ENCODE measurements around the gene MAPK4. TPM values are rescaled to one million over a fixed set of nuclear protein-coding genes. Genes with fewer than 3 reads are reported as not detected.

The MAPK4 gene
- total RNA-seq, 2 donors from 2014 or later, result not detected

DNA sequence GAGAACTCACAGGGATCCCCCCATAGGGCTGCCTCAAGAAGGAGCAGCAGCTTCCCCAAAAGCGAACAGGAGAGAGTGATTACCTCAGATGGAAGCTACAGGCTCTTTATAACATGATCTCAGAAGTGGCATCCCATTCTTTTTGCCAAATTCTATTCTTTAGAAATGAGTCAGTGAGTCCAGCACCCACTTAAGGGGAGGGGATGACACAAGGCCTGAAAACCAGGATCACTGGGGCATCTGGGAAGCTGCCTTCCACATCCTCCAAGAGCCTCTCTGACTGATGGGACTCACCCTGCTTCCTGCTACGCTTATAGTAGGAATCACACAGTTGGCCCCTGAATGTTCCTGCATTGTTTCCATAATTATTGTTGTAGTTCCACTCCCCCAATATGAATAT is 96.5 kb downstream of the MAPK4 start:
- peaks cover 3 to 32% of the 10 kb centered on the region in 2 donors for H3K27me3 Mint-ChIP-seq
- no peaks in the 10 kb centered on the region for H3K36me3 Mint-ChIP-seq
- H3K4me3 Mint-ChIP-seq, result no peak overlapping the region
- no peaks in the 10 kb centered on the region for H3K4me1 Mint-ChIP-seq (ENCODE audit: low read depth in 2 of 2)
- no peak overlapping the region for H3K27ac Mint-ChIP-seq
- no peaks in the 10 kb centered on the region for H3K9me3 Mint-ChIP-seq
- ATAC-seq (no peak), DNase-seq (ENCODE audit: low spot score) (no peak)

DNA sequence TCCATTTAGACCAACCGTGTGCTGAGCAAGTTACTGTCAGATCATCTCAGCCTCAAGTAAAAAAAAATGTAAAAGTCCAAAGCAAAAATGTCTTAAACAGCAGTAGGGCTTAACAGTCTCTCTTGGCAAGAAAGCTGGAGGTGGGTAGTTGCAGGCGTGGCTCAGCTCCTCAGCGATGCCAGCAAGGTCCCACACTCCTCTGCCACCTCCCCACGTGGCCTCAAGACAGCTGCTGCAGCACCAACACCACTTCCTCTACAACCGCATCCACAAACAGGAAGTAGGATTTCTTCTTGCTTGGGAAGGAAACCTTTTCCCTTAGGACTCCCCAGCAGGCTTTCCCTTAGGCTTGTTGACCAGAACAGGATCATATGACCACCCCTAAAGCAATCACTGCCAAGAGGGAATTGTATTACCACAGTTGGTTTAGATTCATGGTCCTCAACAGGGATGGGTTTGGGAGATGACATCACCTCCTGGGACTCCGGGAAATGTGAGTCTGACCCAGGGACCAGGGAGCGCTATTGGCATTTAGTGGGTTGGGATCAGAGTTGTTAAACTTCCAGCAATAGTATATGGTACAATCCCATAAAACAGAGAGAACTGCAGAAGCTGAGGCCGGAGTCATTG is 97.1 kb downstream of the MAPK4 start:
- Mint-ChIP-seq H3K9me3 (no peaks in the 10 kb centered on the region), H3K36me3 (no peaks in the 10 kb centered on the region), H3K27me3 (peaks cover 3 to 32% of the 10 kb centered on the region in 2 donors), H3K4me1 (ENCODE audit: low read depth in 2 of 2) (no peaks in the 10 kb centered on the region), H3K27ac (no peak overlapping the region), H3K4me3 (no peak overlapping the region)
- ATAC-seq (no peak), DNase-seq (ENCODE audit: low spot score) (no peak)

DNA sequence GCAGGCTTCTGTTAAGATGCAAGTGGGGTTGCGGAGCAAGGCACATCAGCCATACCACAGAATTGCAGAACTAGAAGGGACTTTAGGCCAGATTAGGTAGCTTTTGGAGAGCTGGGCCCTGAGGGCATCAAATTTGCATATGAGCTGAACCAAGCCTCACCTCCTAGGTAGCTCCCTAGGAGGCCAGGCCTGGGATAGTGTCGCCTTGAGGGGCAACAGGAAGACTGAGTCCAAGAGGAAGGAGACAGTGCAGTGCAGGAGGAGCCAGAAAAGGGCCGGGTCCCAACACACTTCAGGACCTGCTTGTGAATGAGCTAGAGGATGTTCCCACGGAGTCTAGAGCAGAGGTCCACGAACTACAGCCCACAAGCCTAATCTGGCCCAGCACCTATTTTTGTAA is 98.7 kb downstream of the MAPK4 start:
- DNase-seq (ENCODE audit: low spot score) (no peak), ATAC-seq (no peak)
- H3K4me1 Mint-ChIP-seq (ENCODE audit: low read depth in 2 of 2), result no peaks in the 10 kb centered on the region
- H3K9me3 Mint-ChIP-seq, result no peaks in the 10 kb centered on the region
- no peak overlapping the region for H3K4me3 Mint-ChIP-seq
- no peak overlapping the region for H3K27ac Mint-ChIP-seq
- no peaks in the 10 kb centered on the region for H3K36me3 Mint-ChIP-seq
- H3K27me3 Mint-ChIP-seq, result peaks cover 3 to 23% of the 10 kb centered on the region in 2 donors

DNA sequence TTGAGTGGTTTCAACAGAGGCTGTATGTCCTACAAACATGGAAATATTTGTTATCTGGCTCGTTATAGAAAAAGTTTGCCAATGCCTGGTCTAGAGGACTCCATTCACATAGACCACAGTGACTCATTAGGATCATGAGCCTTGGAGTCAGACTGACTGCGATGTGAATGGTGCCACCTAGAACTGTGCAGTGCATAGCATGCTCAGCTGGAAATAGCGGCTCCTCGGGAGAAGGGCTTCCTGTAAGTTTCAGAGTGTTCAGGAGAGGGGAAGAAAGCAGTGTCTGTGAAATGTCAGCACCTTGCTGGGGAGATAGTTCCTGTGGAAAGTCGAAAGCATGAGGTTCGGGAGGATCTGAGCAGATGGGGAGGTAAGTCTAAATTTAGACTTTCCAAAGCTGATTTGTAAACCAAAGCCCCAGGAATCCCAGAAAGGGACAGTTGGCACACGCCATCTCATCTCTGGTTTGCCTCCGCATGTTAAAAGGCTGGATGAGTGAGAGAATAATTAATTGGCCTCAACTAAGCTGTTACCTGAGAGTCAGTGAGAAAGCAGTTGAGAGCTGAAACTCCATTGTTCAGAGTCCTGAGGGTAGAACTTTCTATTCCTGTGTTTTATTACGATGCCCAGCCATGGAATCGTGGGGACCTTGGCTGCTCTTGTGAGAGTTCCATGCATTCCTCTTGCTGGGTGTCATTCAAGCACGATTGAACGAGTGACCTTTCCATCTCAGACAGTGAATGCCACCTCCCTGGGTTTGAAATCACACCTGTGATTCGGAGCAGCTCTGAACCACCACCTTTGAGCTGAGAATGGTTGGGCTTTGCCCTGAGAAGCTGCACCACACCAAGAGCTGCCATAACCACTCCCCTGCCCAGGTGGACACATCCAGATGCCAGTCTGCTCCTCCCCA is 99.5 kb downstream of the MAPK4 start:
- DNase-seq (ENCODE audit: low spot score) (no peak), ATAC-seq (no peak)
- Mint-ChIP-seq H3K4me3 (no peak overlapping the region), H3K9me3 (no peaks in the 10 kb centered on the region), H3K27ac (no peak overlapping the region), H3K27me3 (peaks cover 3 to 23% of the 10 kb centered on the region in 2 donors), H3K36me3 (no peaks in the 10 kb centered on the region), H3K4me1 (ENCODE audit: low read depth in 2 of 2) (no peaks in the 10 kb centered on the region)

DNA sequence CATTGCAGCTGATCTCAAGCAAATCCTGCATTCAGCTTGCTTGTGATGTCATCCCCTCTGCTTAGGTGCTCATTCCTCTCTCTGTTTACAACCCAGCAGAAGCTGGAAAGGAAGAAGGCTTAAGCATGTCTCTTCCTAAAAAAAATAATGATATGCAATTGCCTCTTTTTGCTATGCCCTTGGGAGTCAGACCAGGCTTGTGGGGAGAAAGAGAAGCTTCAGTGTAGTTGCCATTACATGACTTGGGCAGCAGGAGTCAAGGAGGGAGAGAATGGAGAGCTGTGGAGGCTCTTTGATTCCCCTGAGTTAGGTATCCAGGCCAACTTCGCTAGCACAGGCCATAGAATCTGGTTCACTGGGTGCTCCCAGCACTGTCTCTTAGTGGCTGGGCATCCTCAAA is 101.1 kb downstream of the MAPK4 start:
- no peaks in the 10 kb centered on the region for H3K36me3 Mint-ChIP-seq
- ATAC-seq (no peak), DNase-seq (ENCODE audit: low spot score) (no peak)
- H3K27ac Mint-ChIP-seq, result no peak overlapping the region
- H3K9me3 Mint-ChIP-seq, result no peaks in the 10 kb centered on the region
- H3K27me3 Mint-ChIP-seq, result peaks cover 0 to 18% of the 10 kb centered on the region in 2 donors
- no peaks in the 10 kb centered on the region for H3K4me1 Mint-ChIP-seq (ENCODE audit: low read depth in 2 of 2)
- no peak overlapping the region for H3K4me3 Mint-ChIP-seq

DNA sequence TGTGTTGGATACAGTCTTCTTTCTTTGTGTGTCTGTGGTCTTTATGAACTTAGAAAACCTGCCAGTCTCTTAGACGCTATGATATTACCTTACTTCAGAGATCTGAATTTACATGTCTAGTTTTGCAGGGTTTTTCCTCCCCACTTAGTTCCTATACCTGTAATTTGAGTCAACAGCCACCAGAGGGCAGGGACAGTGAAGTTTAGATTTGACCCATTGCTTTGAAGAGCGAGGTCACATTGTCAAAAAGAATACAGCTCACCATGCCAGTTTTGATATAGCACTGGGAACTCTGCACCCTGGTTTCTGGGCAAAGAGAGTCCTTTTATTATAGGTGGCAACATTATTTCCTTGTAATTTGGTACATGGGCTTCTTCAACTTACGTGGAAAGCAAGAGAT is 102.3 kb downstream of the MAPK4 start:
- no peak overlapping the region for H3K27ac Mint-ChIP-seq
- ATAC-seq, result no peak
- H3K9me3 Mint-ChIP-seq, result no peaks in the 10 kb centered on the region
- H3K4me3 Mint-ChIP-seq, result no peak overlapping the region
- H3K36me3 Mint-ChIP-seq, result no peaks in the 10 kb centered on the region
- no peaks in the 10 kb centered on the region for H3K4me1 Mint-ChIP-seq (ENCODE audit: low read depth in 2 of 2)
- H3K27me3 Mint-ChIP-seq, result peaks cover 3 to 16% of the 10 kb centered on the region in 2 donors
- no peak for DNase-seq (ENCODE audit: low spot score)

DNA sequence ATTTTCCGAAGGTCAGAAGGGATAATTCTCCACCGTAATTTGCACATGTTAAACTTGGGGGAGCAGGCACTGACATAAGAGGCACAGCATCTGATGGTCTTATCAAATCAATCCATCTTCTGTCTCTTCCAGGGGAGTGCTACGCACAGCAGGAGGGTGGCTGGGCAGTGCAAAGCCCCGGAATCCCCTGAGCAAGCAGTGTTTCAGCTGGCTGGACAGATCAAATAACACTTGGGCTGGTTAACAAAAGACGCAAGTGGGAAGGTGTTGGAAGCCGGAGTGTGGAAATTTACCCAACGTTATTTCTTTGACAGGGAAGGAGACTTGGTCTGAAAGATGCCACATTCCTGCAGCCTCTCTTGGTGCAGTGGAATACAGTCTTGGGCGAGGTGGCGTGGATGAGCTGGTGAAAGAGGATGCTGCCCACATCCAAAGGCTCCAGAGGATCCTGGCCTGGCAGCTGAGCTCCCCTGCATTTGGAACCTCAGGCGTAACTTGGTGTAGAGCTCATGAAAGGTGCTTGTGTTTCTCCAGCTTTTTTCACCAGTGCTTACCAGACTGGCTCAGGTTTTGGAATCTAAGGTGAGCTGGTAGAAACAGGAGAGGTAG is 103.0 kb downstream of the MAPK4 start:
- DNase-seq (ENCODE audit: low spot score) (no peak), ATAC-seq (no peak)
- no peaks in the 10 kb centered on the region for H3K36me3 Mint-ChIP-seq
- no peaks in the 10 kb centered on the region for H3K4me1 Mint-ChIP-seq (ENCODE audit: low read depth in 2 of 2)
- no peak overlapping the region for H3K4me3 Mint-ChIP-seq
- H3K27me3 Mint-ChIP-seq, result peaks cover 3 to 16% of the 10 kb centered on the region in 2 donors
- H3K27ac Mint-ChIP-seq, result no peak overlapping the region
- H3K9me3 Mint-ChIP-seq, result no peaks in the 10 kb centered on the region

DNA sequence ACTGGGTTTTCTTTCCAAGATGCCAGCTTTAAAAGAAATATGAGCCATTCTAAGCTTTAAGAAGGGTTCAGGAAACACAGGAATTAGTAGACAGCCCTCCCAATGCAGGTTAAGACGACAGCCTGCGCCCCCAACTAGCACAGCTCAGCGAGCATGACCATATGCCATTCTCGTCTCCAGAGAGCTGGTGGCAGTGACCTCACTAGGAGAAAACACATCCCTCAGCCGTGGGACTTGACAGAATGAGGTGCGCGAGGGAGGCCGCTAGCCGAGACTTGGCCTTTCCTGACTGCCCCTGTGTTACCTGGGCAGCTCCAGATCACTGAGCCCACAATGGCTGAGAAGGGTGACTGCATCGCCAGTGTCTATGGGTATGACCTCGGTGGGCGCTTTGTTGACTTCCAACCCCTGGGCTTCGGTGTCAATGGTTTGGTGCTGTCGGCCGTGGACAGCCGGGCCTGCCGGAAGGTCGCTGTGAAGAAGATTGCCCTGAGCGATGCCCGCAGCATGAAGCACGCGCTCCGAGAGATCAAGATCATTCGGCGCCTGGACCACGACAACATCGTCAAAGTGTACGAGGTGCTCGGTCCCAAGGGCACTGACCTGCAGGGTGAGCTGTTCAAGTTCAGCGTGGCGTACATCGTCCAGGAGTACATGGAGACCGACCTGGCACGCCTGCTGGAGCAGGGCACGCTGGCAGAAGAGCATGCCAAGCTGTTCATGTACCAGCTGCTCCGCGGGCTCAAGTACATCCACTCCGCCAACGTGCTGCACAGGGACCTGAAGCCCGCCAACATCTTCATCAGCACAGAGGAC is 103.9 kb downstream of the MAPK4 start:
- H3K9me3 Mint-ChIP-seq, result no peaks in the 10 kb centered on the region
- H3K27me3 Mint-ChIP-seq, result peaks cover 3 to 15% of the 10 kb centered on the region in 2 donors
- H3K27ac Mint-ChIP-seq, result no peak overlapping the region
- H3K4me1 Mint-ChIP-seq (ENCODE audit: low read depth in 2 of 2), result no peaks in the 10 kb centered on the region
- H3K36me3 Mint-ChIP-seq, result no peaks in the 10 kb centered on the region
- DNase-seq (ENCODE audit: low spot score) (no peak), ATAC-seq (peak in 1 of 2 donors; percentile 30)
- no peak overlapping the region for H3K4me3 Mint-ChIP-seq

DNA sequence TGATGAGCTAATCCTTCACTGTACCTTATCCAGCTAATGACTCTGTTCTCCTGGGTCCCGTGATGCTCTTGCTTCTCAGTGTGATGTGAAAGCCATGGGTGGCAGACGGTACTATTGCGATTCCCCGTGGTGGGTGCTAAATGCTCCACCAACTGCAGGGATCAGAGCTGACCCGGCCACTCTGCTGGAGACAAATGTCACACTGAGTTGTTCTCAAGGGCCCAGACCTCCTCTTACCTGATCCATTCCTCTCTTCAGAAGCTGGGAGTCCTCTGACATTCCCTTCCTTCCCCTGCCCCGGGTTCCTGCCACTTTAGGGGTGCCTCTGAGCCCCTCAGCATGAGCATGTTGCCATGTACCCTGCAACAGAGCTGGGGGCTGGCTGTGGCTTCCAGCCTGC is 105.1 kb downstream of the MAPK4 start:
- no peaks in the 10 kb centered on the region for H3K9me3 Mint-ChIP-seq

DNA sequence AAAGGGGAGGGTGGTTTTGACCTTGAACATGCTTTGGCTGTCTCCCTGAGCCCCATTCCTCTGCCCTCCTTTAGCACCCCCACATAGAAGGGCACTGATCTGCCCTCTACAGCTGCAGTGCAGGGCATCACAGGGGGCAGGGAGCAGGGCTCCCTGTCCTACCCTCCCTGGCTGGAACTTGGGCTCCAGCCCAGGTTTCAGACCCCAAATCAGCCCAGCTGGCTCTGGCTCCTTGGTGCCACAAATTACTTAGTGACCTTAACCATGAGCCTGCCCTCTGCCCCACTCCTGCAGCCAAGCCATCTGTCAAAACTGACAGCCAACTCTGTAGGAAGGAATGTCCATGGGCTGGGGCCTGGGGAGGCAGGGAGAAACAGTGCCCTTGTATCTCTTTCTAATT is 105.6 kb downstream of the MAPK4 start:
- no peak for ATAC-seq
- Mint-ChIP-seq H3K9me3 (no peaks in the 10 kb centered on the region), H3K4me1 (ENCODE audit: low read depth in 2 of 2) (no peaks in the 10 kb centered on the region), H3K27me3 (peaks cover 2 to 3% of the 10 kb centered on the region in 2 donors), H3K27ac (no peak overlapping the region), H3K36me3 (no peaks in the 10 kb centered on the region), H3K4me3 (no peak overlapping the region)
- no peak for DNase-seq (ENCODE audit: low spot score)

More for the DNA sequence above, 105.1 kb downstream of the MAPK4 start:
- Mint-ChIP-seq H3K27ac (no peak overlapping the region), H3K27me3 (peaks cover 3 to 7% of the 10 kb centered on the region in 2 donors), H3K4me1 (ENCODE audit: low read depth in 2 of 2) (no peaks in the 10 kb centered on the region), H3K4me3 (no peak overlapping the region), H3K36me3 (no peaks in the 10 kb centered on the region)
- ATAC-seq (peak in 1 of 2 donors; percentile 4), DNase-seq (ENCODE audit: low spot score) (no peak)

DNA sequence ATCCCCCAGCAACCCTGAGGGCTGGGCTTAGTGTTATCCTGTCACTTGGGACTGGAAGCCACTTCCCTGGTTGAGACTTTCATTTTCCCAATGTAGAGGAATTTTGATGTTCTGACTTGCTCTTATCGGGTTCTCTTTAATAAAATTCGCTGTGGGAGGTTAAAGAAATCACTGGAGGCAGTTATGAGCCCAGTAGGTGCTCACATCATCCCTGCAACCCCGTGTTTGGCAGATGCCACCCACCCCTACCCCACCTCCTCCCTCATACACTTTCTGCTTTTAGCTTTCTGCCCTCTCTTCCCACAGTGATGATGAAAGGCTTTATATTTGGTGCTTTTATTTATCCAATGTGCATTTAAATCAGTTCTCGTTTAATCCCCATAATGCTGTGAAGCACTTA is 106.6 kb downstream of the MAPK4 start:
- H3K9me3 Mint-ChIP-seq, result no peaks in the 10 kb centered on the region

DNA sequence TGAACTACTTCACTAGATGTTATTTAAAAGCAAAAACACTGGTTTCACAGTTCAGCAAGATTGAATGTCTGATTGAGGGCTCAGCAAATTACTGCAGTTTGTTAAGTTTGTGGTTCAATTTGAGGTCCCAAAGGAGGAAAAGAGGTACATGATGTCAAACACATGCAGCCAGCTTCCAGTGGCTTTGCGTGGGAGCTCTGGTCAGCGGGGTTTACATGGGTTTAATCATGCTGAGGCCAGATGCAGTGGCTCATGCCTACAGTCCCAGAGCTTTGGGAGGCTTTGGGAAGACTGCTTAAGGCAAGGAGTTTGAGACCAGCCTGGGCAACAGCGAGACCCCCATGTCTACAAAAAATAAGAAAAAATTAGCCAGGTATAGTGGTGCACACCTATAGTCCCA is 111.5 kb downstream of the MAPK4 start:
- H3K4me3 Mint-ChIP-seq, result no peak overlapping the region
- ATAC-seq (no peak), DNase-seq (ENCODE audit: low spot score) (no peak)
- no peaks in the 10 kb centered on the region for H3K9me3 Mint-ChIP-seq
- H3K27me3 Mint-ChIP-seq, result peaks cover 3 to 7% of the 10 kb centered on the region in 2 donors
- H3K27ac Mint-ChIP-seq, result no peak overlapping the region
- no peaks in the 10 kb centered on the region for H3K4me1 Mint-ChIP-seq (ENCODE audit: low read depth in 2 of 2)
- H3K36me3 Mint-ChIP-seq, result no peaks in the 10 kb centered on the region

More for the DNA sequence above, 106.6 kb downstream of the MAPK4 start:
- DNase-seq (ENCODE audit: low spot score), result no peak
- H3K27ac Mint-ChIP-seq, result no peak overlapping the region
- H3K27me3 Mint-ChIP-seq, result peaks cover 0 to 3% of the 10 kb centered on the region in 2 donors
- ATAC-seq, result no peak
- H3K36me3 Mint-ChIP-seq, result no peaks in the 10 kb centered on the region
- no peak overlapping the region for H3K4me3 Mint-ChIP-seq
- H3K4me1 Mint-ChIP-seq (ENCODE audit: low read depth in 2 of 2), result no peaks in the 10 kb centered on the region

DNA sequence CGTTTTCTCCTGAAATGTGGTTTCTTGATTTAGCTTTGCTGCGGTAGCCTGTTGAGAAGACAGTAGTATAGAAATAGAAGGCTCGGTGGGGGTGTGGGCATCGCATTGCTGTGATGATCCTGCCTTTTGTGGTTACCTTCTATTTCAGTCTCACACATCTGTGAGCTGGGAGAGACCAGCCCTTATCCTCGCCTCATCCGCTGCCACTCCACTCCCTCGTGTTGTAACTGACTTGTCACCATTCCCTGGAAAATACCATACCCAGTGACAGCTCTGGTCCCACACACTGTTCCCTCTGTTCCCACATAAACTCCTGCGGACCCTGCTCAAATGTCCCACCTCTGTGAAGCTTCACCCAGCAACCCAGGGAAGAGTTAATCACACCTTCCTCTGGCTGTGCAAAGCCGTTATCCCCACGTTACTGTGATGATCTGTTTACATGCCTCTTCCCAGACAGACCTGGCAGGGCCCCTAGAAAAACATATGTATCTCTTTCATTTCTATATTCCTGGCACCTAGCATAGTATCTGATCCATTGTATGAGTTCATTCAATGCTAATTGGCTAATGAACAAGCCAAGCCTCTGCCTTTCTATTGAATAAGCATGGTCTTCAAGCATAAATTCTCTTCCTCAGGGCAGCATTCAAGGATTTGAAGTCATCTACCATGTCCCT is 114.6 kb downstream of the MAPK4 start:
- no peaks in the 10 kb centered on the region for H3K36me3 Mint-ChIP-seq
- ATAC-seq (no peak), DNase-seq (ENCODE audit: low spot score) (no peak)
- H3K4me3 Mint-ChIP-seq, result no peak overlapping the region
- H3K27me3 Mint-ChIP-seq, result peaks cover 2 to 7% of the 10 kb centered on the region in 2 donors
- no peak overlapping the region for H3K27ac Mint-ChIP-seq
- H3K4me1 Mint-ChIP-seq (ENCODE audit: low read depth in 2 of 2), result no peaks in the 10 kb centered on the region
- no peaks in the 10 kb centered on the region for H3K9me3 Mint-ChIP-seq

Measured in natural killer cell treated with Interleukin-12 subunit alpha and Interleukin-12 subunit beta and Interleukin-15 and Interleukin-18, amount 100 ng/mL, for 72 hours (primary cell).